Breast epithelium (tissue), 3 donors: ENCODE results near the gene SC5D.

Experiments
- CTCF ChIP-seq, 3 donors: fragments of 450-650 bp; IDR thresholded peaks; one replicate each; pipeline ENCODE4 v1.5.1; 2016 to 2017; ENCODE audit warnings: antibody characterized with exemption in 3 of 3, mild to moderate bottlenecking in 3 of 3, moderate library complexity in 3 of 3
- POLR2A ChIP-seq: fragments of 450-650 bp; IDR thresholded peaks from one replicate; pipeline ENCODE4 v1.6.1; 2016; ENCODE audit warnings: antibody characterized with exemption, mild to moderate bottlenecking, moderate library complexity

- no peak for TF ChIP-seq CTCF (IDR thresholded peaks at IDR 0.05)
- no peak for TF ChIP-seq POLR2A
Measured at GRCh38 chr11:121312483-121312882, 19.9 kb downstream of the SC5D start.
